ENCODE measurements around the gene NOTCH4.

- TF ChIP-seq CTCF (IDR thresholded peaks at IDR 0.05; ENCODE audit: low read depth, low read length) (no peak), MAX (IDR thresholded peaks at IDR 0.05; ENCODE audit: low read depth, low read length) (no peak), POLR2A (IDR thresholded peaks at IDR 0.05; ENCODE audit: extremely low read depth, insufficient read length) (no peak)
Measured at GRCh38 chr6:32234934-32235333, 11.1 kb upstream of the NOTCH4 start.
